ENCODE data around the gene PFDN5.

PFDN5 gene

DNA sequence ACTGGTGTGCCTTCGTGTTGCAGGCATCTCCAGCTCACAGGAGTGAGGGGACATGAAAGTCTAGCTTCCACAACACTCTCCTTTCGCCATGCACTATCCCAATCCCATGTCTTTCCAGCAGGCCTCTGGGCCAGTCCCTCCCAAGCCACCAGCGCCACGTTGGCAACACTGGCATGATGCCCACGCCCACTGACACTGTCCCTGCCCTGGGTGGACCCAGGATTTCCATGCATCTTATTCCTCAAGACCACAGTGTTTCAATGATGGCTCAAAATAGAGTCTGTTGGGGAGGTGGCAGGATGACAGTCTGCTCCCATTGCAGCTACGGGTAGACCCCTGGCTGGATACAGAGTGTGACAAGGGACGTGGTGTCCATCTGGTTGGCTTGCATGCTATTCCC, 38.5 kb downstream of the PFDN5 start:
- Histone ChIP-seq H3K27ac (ENCODE audit: low read length) (no peak overlapping the region), H4K20me1 (ENCODE audit: insufficient read depth, low read length) (no peaks in the 10 kb centered on the region), H3K4me1 (ENCODE audit: low read length) (no peaks in the 10 kb centered on the region), H3K9me2 (replicated peaks; ENCODE audit: insufficient read depth, low read length) (no peaks in the 10 kb centered on the region), H3K9ac (ENCODE audit: low read length) (no peak overlapping the region), H3K4me3 (ENCODE audit: low read length) (no peak overlapping the region), H3K27me3 (replicated peaks; ENCODE audit: insufficient read depth, low read length) (peaks cover 12% of the 10 kb centered on the region; the same call in 1 of the 2 replicates), H2AFZ (ENCODE audit: low read length) (no peak overlapping the region), H3K79me2 (ENCODE audit: low read length) (no peaks in the 10 kb centered on the region), H3K36me3 (replicated peaks; ENCODE audit: insufficient read depth, low read length) (no peaks in the 10 kb centered on the region), H3F3A (ENCODE audit: insufficient read depth, low read length) (no peaks in the 10 kb centered on the region), H3K4me2 (ENCODE audit: low read depth, low read length) (no peak overlapping the region), H3K9me3 (replicated peaks; ENCODE audit: insufficient read depth, low read length) (no peaks in the 10 kb centered on the region)
- TF ChIP-seq EZH2phosphoT487 (IDR thresholded peaks at IDR 0.05; ENCODE audit: low read length) (no peak), EZH2 (optimal IDR thresholded peaks at IDR 0.05; ENCODE audit: low read depth, low read length) (no peak)
- TF ChIP-seq, protein P1, sequence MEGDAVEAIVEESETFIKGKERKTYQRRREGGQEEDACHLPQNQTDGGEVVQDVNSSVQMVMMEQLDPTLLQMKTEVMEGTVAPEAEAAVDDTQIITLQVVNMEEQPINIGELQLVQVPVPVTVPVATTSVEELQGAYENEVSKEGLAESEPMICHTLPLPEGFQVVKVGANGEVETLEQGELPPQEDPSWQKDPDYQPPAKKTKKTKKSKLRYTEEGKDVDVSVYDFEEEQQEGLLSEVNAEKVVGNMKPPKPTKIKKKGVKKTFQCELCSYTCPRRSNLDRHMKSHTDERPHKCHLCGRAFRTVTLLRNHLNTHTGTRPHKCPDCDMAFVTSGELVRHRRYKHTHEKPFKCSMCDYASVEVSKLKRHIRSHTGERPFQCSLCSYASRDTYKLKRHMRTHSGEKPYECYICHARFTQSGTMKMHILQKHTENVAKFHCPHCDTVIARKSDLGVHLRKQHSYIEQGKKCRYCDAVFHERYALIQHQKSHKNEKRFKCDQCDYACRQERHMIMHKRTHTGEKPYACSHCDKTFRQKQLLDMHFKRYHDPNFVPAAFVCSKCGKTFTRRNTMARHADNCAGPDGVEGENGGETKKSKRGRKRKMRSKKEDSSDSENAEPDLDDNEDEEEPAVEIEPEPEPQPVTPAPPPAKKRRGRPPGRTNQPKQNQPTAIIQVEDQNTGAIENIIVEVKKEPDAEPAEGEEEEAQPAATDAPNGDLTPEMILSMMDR (IDR thresholded peaks at IDR 0.05; ENCODE audit: low read length): no peak
- DNase-seq: no peak

DNA sequence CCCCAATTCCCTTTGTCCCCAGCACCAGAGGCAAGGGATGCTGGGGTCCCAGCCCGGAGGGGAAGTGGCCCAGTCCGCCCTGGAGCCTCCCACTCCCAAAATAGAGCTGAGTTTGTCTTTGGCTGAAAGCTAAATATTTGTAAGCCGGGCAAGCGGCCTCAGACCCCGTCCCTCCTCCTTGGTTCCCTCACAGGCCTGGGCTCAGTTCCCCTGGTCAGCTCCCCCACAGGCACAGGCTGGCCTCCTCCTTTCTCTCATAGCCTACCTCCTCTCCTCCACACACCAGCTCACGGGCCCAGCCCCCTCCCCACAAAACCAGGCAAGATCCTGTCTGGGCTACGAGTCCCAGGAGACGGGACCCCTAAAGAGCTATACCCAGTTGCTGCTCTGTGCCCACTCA, 39.5 kb downstream of the PFDN5 start:
- no peaks in the 10 kb centered on the region for H4K20me1 ChIP-seq (ENCODE audit: insufficient read depth, low read length)
- H3K4me1 ChIP-seq (ENCODE audit: low read length): no peaks in the 10 kb centered on the region
- no peaks in the 10 kb centered on the region for H3K36me3 ChIP-seq (replicated peaks; ENCODE audit: insufficient read depth, low read length)
- H3K4me3 ChIP-seq (ENCODE audit: low read length): no peak overlapping the region
- H3K27ac ChIP-seq (ENCODE audit: low read length): no peak overlapping the region
- no peak for DNase-seq
- H3K9ac ChIP-seq (ENCODE audit: low read length): no peak overlapping the region
- no peaks in the 10 kb centered on the region for H3K9me3 ChIP-seq (replicated peaks; ENCODE audit: insufficient read depth, low read length)
- no peak overlapping the region for H3K4me2 ChIP-seq (ENCODE audit: low read depth, low read length)
- no peaks in the 10 kb centered on the region for H3K79me2 ChIP-seq (ENCODE audit: low read length)
- no peak overlapping the region for H2AFZ ChIP-seq (ENCODE audit: low read length)
- no peaks in the 10 kb centered on the region for H3K9me2 ChIP-seq (replicated peaks; ENCODE audit: insufficient read depth, low read length)
- H3F3A ChIP-seq (ENCODE audit: insufficient read depth, low read length): no peaks in the 10 kb centered on the region
- TF ChIP-seq EZH2phosphoT487 (IDR thresholded peaks at IDR 0.05; ENCODE audit: low read length) (no peak), EZH2 (optimal IDR thresholded peaks at IDR 0.05; ENCODE audit: low read depth, low read length) (no peak)
- TF ChIP-seq, protein P1 (IDR thresholded peaks at IDR 0.05; ENCODE audit: low read length): no peak
- H3K27me3 ChIP-seq (replicated peaks; ENCODE audit: insufficient read depth, low read length): peaks cover 14% of the 10 kb centered on the region; the same call in 1 of the 2 replicates

DNA sequence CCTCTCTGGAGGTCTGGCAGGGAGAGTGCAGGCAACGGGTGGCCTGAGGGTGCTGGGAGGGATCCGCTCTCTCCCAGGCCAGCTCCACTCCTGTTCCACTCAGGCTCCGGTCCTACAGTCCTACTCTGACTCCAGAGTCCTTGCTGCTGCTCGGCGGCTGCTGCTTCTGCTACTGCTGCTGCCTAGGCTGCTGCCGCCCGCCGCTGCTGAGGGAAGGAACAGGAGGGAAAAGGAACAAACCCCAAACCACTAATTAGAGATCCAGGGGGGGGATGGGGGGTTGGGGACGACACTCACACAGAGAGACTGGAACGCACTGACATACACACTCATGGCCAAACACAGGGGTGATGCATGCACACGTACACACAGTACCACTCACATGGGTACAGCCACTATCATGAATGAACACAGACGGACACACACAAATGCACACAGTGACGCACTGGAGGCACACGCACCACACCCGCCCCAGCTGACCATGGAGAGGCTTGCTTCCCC, 40.9 kb downstream of the PFDN5 start, which contains the start of gene SP7:
Gene SP7, minus strand, starts transcription at position 174 of the 501 bp plus-strand sequence. CDS start 708 bp downstream, outside the sequence.
- TF ChIP-seq EZH2phosphoT487 (IDR thresholded peaks at IDR 0.05; ENCODE audit: low read length) (no peak), EZH2 (optimal IDR thresholded peaks at IDR 0.05; ENCODE audit: low read depth, low read length) (no peak)
- TF ChIP-seq, protein P1 (IDR thresholded peaks at IDR 0.05; ENCODE audit: low read length): no peak
- H3K36me3 ChIP-seq (replicated peaks; ENCODE audit: insufficient read depth, low read length): no peaks in the 10 kb centered on the region
- DNase-seq: no peak
- H3K9ac ChIP-seq (ENCODE audit: low read length): no peak within 1 kb of the TSS
- H3K4me3 ChIP-seq (ENCODE audit: low read length): no peak within 1 kb of the TSS
- no peaks in the 10 kb centered on the region for H4K20me1 ChIP-seq (ENCODE audit: insufficient read depth, low read length)
- no peaks in the 10 kb centered on the region for H3K4me1 ChIP-seq (ENCODE audit: low read length)
- H3K9me2 ChIP-seq (replicated peaks; ENCODE audit: insufficient read depth, low read length): no peaks in the 10 kb centered on the region
- H3K27me3 ChIP-seq (replicated peaks; ENCODE audit: insufficient read depth, low read length): peaks cover 21% of the 10 kb centered on the region; the same call in 1 of the 2 replicates
- no peak within 1 kb of the TSS for H2AFZ ChIP-seq (ENCODE audit: low read length)
- no peaks in the 10 kb centered on the region for H3K9me3 ChIP-seq (replicated peaks; ENCODE audit: insufficient read depth, low read length)
- H3F3A ChIP-seq (ENCODE audit: insufficient read depth, low read length): no peaks in the 10 kb centered on the region
- no peaks in the 10 kb centered on the region for H3K79me2 ChIP-seq (ENCODE audit: low read length)
- no peak within 1 kb of the TSS for H3K27ac ChIP-seq (ENCODE audit: low read length)
- H3K4me2 ChIP-seq (ENCODE audit: low read depth, low read length): no peak within 1 kb of the TSS
